GM20431 (cell line): ENCODE data around the gene SMIM29.
"Not testable (repeated sequence)": the region's sequence is repeated elsewhere in the genome, so short reads cannot be mapped to it uniquely, and the experiment has no call there.

ENCODE experiments used
- in situ Hi-C: fragments of 300-500 bp; cut with MseI, MboI; formaldehyde crosslinking; loops from one replicate; pipeline ENCODE4 v1.15.0; 2020; ENCODE audit warnings: low sequenced_read_pairs; ENCODE audit not compliant: unreplicated experiment

The SMIM29 gene

GRCh38 chr6:34269658-34270341 is 21.0 kb upstream of the SMIM29 start:
- in situ Hi-C loops = not testable (repeated sequence)

- in situ Hi-C loops = not testable (repeated sequence)
Observed at GRCh38 chr6:34269132-34269531, 20.3 kb upstream of the SMIM29 start.

- in situ Hi-C loops = no loop called here
Observed at GRCh38 chr6:34267746-34268145, 18.9 kb upstream of the SMIM29 start.

- in situ Hi-C loops = not testable (repeated sequence)
Observed at GRCh38 chr6:34263484-34263883, 14.7 kb upstream of the SMIM29 start.

GRCh38 chr6:34260576-34261267 is 11.9 kb upstream of the SMIM29 start:
- in situ Hi-C loops = no loop called here

GRCh38 chr6:34259529-34260069 is 10.8 kb upstream of the SMIM29 start:
- in situ Hi-C loops = no loop called here

- in situ Hi-C loops = not testable (repeated sequence)
Observed at GRCh38 chr6:34252395-34252794, 3.6 kb upstream of the SMIM29 start.

- in situ Hi-C loops = loop anchor here (10.0 kb wide), 1 partner anchor 165 kb away; no protein-coding TSS in a partner anchor
Observed at GRCh38 chr6:34249469-34250261, 859 bp upstream of the SMIM29 start.

GRCh38 chr6:34248198-34248726 is 544 bp downstream of the SMIM29 start:
- in situ Hi-C loops = loop anchor here (10.0 kb wide), 1 partner anchor 167 kb away; no protein-coding TSS in a partner anchor

- in situ Hi-C loops = loop anchor here (10.0 kb wide), 1 partner anchor 167 kb away; no protein-coding TSS in a partner anchor
Observed at GRCh38 chr6:34247481-34248197, 1.2 kb downstream of the SMIM29 start.

- in situ Hi-C loops = loop anchor here (10.0 kb wide), 1 partner anchor 168 kb away; no protein-coding TSS in a partner anchor
Observed at GRCh38 chr6:34246563-34247391, 2.0 kb downstream of the SMIM29 start.

- in situ Hi-C loops = loop anchor here (10.0 kb wide), 1 partner anchor 169 kb away; no protein-coding TSS in a partner anchor
Observed at GRCh38 chr6:34246249-34246562, 2.6 kb downstream of the SMIM29 start.

GRCh38 chr6:34245761-34246140 is 3.1 kb downstream of the SMIM29 start:
- in situ Hi-C loops = loop anchor here (10.0 kb wide), 1 partner anchor 169 kb away; no protein-coding TSS in a partner anchor

- in situ Hi-C loops = loop anchor here (10.0 kb wide), 1 partner anchor 170 kb away; no protein-coding TSS in a partner anchor
Observed at GRCh38 chr6:34245032-34245760, 3.6 kb downstream of the SMIM29 start.

GRCh38 chr6:34243901-34244884 is 4.6 kb downstream of the SMIM29 start:
- in situ Hi-C loops = loop anchor here (10.0 kb wide), 1 partner anchor 171 kb away; no protein-coding TSS in a partner anchor

GRCh38 chr6:34243131-34243771 is 5.6 kb downstream of the SMIM29 start:
- in situ Hi-C loops = loop anchor here (10.0 kb wide), 1 partner anchor 172 kb away; no protein-coding TSS in a partner anchor
